DND-41 (cell line): ENCODE results near the gene TP63.

Experiments used
- ATAC-seq: fragments of 200-7000 bp; cut with Tn5 transposase; 3 replicates; pipeline ENCODE4 v1.9.1; 2021; ENCODE audit warnings: low read depth; ENCODE audit not compliant: insufficient read depth
- DNase-seq: peaks from one replicate; pipeline ENCODE4 v3.0.0-alpha.2; 2020
- H2AFZ ChIP-seq: 2 replicates; pipeline ENCODE4 v1.6.0; 2012; ENCODE audit warnings: low read depth, low read length
- H3K27ac ChIP-seq: 2 replicates; pipeline ENCODE4 v1.5.1; 2012; ENCODE audit warnings: low read length, inconsistent platforms
- H3K27me3 ChIP-seq: fragments of 200-600 bp; sonication (generic); 2 replicates; pipeline ENCODE4 v1.6.0; 2012; ENCODE audit warnings: low read length, mild to moderate bottlenecking, inconsistent platforms; ENCODE audit not compliant: insufficient read depth, poor library complexity
- H3K36me3 ChIP-seq: 2 replicates; pipeline ENCODE4 v1.5.1; 2012; ENCODE audit warnings: low read length, inconsistent platforms; ENCODE audit not compliant: insufficient read depth
- H3K4me1 ChIP-seq: 2 replicates; pipeline ENCODE4 v1.5.1; 2012; ENCODE audit warnings: mild to moderate bottlenecking, low read length; ENCODE audit not compliant: insufficient read depth
- H3K4me2 ChIP-seq: 2 replicates; pipeline ENCODE4 v1.6.0; 2012; ENCODE audit warnings: mild to moderate bottlenecking, moderate library complexity, low read length, inconsistent platforms; ENCODE audit not compliant: insufficient read depth
- H3K4me3 ChIP-seq, 2 experiments: fragments of 200-600 bp in 1 of 2; shearing (Covaris generic) in 1 of 2; 2 replicates each; pipeline ENCODE4 v1.5.1; 2012 to 2016; ENCODE audit warnings: inconsistent platforms in 2 of 2, low read length in 2 of 2, mild to moderate bottlenecking in 2 of 2, low read depth in 1 of 2, moderate library complexity in 1 of 2
- H3K79me2 ChIP-seq: 2 replicates; pipeline ENCODE4 v1.6.0; 2012; ENCODE audit warnings: low read length, inconsistent platforms; ENCODE audit not compliant: insufficient read depth
- H3K9ac ChIP-seq: 2 replicates; pipeline ENCODE4 v1.6.0; 2012; ENCODE audit warnings: low read depth, mild to moderate bottlenecking, inconsistent platforms, low read length, moderate library complexity
- H3K9me3 ChIP-seq: 2 replicates; pipeline ENCODE4 v1.5.1; 2012; ENCODE audit warnings: low read length, moderate library complexity, mild to moderate bottlenecking, inconsistent platforms; ENCODE audit not compliant: insufficient read depth, severe bottlenecking
- H4K20me1 ChIP-seq: 2 replicates; pipeline ENCODE4 v1.6.0; 2012; ENCODE audit warnings: low read length; ENCODE audit not compliant: insufficient read depth
- CTCF ChIP-seq: IDR thresholded peaks from 2 replicates; pipeline ENCODE4 v1.5.1; 2012; ENCODE audit warnings: borderline replicate concordance, low read length, moderate library complexity, mild to moderate bottlenecking; ENCODE audit not compliant: poor library complexity, severe bottlenecking; ENCODE audit errors: extremely low read depth
- EZH2 ChIP-seq: IDR thresholded peaks from 3 replicates; pipeline ENCODE4 v1.6.1; 2012; ENCODE audit warnings: borderline replicate concordance, low read depth, mild to moderate bottlenecking, moderate library complexity, low read length, inconsistent platforms; ENCODE audit not compliant: severe bottlenecking

The TP63 gene

GRCh38 chr3:189683546-189684255, 52.5 kb downstream of the TP63 start:
- Histone ChIP-seq H3K4me3 (no peak overlapping the region), H3K9ac (no peak overlapping the region), H3K27me3 (no peaks in the 10 kb centered on the region), H3K9me3 (no peaks in the 10 kb centered on the region), H3K79me2 (no peaks in the 10 kb centered on the region), H3K4me1 (no peaks in the 10 kb centered on the region), H3K4me2 (no peak overlapping the region), H3K36me3 (no peaks in the 10 kb centered on the region), H4K20me1 (no peaks in the 10 kb centered on the region), H2AFZ (no peak overlapping the region), H3K27ac (no peak overlapping the region)
- TF ChIP-seq EZH2 (no peak), CTCF (no peak)
- ATAC-seq = no peak
- DNase-seq = no peak

- Histone ChIP-seq H2AFZ (no peak overlapping the region), H3K27ac (no peak overlapping the region), H3K79me2 (no peaks in the 10 kb centered on the region), H4K20me1 (no peaks in the 10 kb centered on the region), H3K4me1 (no peaks in the 10 kb centered on the region), H3K27me3 (no peaks in the 10 kb centered on the region), H3K4me2 (no peak overlapping the region), H3K4me3 (no peak overlapping the region), H3K9me3 (no peaks in the 10 kb centered on the region), H3K9ac (no peak overlapping the region), H3K36me3 (no peaks in the 10 kb centered on the region)
- no peak for TF ChIP-seq CTCF
- TF ChIP-seq EZH2 = no peak
- no peak for ATAC-seq
- no peak for DNase-seq
These were observed 53.1 kb downstream of the TP63 start for GRCh38 chr3:189684317-189684716.

GRCh38 chr3:189685291-189685690, 54.1 kb downstream of the TP63 start:
- Histone ChIP-seq H3K4me1 (no peaks in the 10 kb centered on the region), H3K9me3 (no peaks in the 10 kb centered on the region), H3K27me3 (no peaks in the 10 kb centered on the region), H3K9ac (no peak overlapping the region), H3K36me3 (no peaks in the 10 kb centered on the region), H3K79me2 (no peaks in the 10 kb centered on the region), H3K4me2 (no peak overlapping the region), H2AFZ (no peak overlapping the region), H3K27ac (no peak overlapping the region), H3K4me3 (no peak overlapping the region), H4K20me1 (no peaks in the 10 kb centered on the region)
- DNase-seq (no peak), ATAC-seq (no peak)
- no peak for TF ChIP-seq EZH2
- TF ChIP-seq CTCF = no peak
